OCI-LY3 (cell line): ENCODE results near the gene RGS16.

ENCODE experiments used
- H2AFZ ChIP-seq: fragments of 200-600, 300-600 bp; shearing (Covaris generic); 2 replicates; pipeline ENCODE4 v1.6.0; 2014; ENCODE audit warnings: antibody characterized with exemption, low read depth, low read length
- H3K27ac ChIP-seq: fragments of 200-600, 300-600 bp; sonication (generic); 2 replicates; pipeline ENCODE4 v1.5.1; 2014; ENCODE audit warnings: mild to moderate bottlenecking, low read length, moderate library complexity, mixed read lengths
- H3K27me3 ChIP-seq: fragments of 200-600, 300-600 bp; sonication (generic); 2 replicates; pipeline ENCODE4 v1.6.1; 2014; ENCODE audit warnings: low read depth, low read length, mixed read lengths
- H3K36me3 ChIP-seq: fragments of 200-600, 300-600 bp; sonication (generic); replicated peaks from 2 replicates; pipeline ENCODE3; 2014; ENCODE audit warnings: low read depth, low read length, mixed read lengths
- H3K4me1 ChIP-seq: fragments of 300-600, 200-600 bp; sonication (generic); 2 replicates; pipeline ENCODE4 v1.6.1; 2014; ENCODE audit warnings: low read length, mixed read lengths
- H3K4me2 ChIP-seq: fragments of 200-600, 300-600 bp; sonication (generic); 2 replicates; pipeline ENCODE4 v1.6.1; 2014; ENCODE audit warnings: low read length, mixed read lengths
- H3K4me3 ChIP-seq: fragments of 300-600, 200-600 bp; sonication (generic); 2 replicates; pipeline ENCODE4 v1.5.1; 2014; ENCODE audit warnings: antibody characterized with exemption, mild to moderate bottlenecking, low read length, moderate library complexity
- H3K79me2 ChIP-seq: fragments of 300-600, 200-600 bp; shearing (Covaris generic); 2 replicates; pipeline ENCODE4 v1.6.1; 2014; ENCODE audit warnings: mild to moderate bottlenecking, low read length, mixed read lengths
- H3K9ac ChIP-seq: fragments of 300-600, 200-600 bp; shearing (Covaris generic); 2 replicates; pipeline ENCODE4 v1.6.0; 2014; ENCODE audit warnings: mild to moderate bottlenecking, low read length, moderate library complexity
- H3K9me3 ChIP-seq: fragments of 200-600, 300-600 bp; shearing (Covaris generic); 2 replicates; pipeline ENCODE4 v1.6.1; 2014; ENCODE audit warnings: low read length, mixed read lengths; ENCODE audit not compliant: insufficient read depth
- H4K20me1 ChIP-seq: fragments of 200-600, 300-600 bp; sonication (generic); 2 replicates; pipeline ENCODE4 v1.6.1; 2016; ENCODE audit warnings: low read length, mixed read lengths; ENCODE audit not compliant: insufficient read depth
- EZH2phosphoT487 ChIP-seq: fragments of 200-600 bp; shearing (Covaris generic); IDR thresholded peaks from 2 replicates; pipeline ENCODE4 v1.6.1; 2018; ENCODE audit warnings: antibody characterized with exemption, mixed run types, low read depth
- TF ChIP-seq, protein P1 (sequence below): fragments of 200-600, 300-600 bp; sonication (generic); IDR thresholded peaks from 2 replicates; pipeline ENCODE4 v1.5.1; 2014; ENCODE audit warnings: antibody characterized with exemption, low read length, low read depth

RGS16 gene

DNA sequence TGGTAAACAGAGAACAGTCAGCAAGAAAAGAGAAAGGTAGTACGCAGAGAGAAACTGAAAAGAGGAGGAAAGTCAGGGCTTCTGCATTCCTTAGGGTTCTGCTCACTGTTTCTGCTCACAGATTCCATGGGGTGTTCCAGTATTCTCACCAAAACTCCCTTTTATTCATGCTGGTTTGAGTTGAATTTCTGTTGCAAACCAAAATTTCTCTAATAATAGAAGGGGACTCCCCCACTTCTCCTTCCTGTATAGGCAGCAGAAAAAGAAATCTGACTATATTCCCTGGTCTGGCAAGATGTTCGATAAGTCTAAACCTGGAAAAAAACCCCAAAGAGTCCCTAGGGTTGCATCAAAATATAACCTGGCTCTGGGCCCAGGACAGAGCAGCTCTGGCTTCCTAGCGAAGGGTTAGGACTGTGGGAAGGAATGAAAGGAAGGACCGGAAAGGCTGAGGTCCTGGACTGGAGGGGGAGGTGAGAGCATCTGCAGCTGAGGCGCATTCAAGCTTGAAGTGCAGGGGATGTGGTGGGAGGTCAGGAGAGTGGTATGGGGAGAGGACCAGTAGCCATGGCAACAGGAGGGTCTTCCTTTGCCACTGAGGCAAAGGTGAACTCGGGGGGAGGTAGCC, 18.8 kb upstream of the RGS16 start:
- TF ChIP-seq, protein P1, sequence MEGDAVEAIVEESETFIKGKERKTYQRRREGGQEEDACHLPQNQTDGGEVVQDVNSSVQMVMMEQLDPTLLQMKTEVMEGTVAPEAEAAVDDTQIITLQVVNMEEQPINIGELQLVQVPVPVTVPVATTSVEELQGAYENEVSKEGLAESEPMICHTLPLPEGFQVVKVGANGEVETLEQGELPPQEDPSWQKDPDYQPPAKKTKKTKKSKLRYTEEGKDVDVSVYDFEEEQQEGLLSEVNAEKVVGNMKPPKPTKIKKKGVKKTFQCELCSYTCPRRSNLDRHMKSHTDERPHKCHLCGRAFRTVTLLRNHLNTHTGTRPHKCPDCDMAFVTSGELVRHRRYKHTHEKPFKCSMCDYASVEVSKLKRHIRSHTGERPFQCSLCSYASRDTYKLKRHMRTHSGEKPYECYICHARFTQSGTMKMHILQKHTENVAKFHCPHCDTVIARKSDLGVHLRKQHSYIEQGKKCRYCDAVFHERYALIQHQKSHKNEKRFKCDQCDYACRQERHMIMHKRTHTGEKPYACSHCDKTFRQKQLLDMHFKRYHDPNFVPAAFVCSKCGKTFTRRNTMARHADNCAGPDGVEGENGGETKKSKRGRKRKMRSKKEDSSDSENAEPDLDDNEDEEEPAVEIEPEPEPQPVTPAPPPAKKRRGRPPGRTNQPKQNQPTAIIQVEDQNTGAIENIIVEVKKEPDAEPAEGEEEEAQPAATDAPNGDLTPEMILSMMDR, result no peak
- TF ChIP-seq EZH2phosphoT487, result no peak
- Histone ChIP-seq H3K27ac (no peak overlapping the region), H3K4me3 (peak overlapping the region; percentile 28), H3K9ac (peak overlapping the region; percentile 1; the same call in 1 of the 2 replicates), H2AFZ (peak overlapping the region; percentile 68), H3K79me2 (no peaks in the 10 kb centered on the region), H3K4me2 (peak overlapping the region; percentile 66), H3K27me3 (no peaks in the 10 kb centered on the region; the same call in none of the 2 replicates), H3K4me1 (peaks cover 45% of the 10 kb centered on the region), H3K9me3 (no peaks in the 10 kb centered on the region), H3K36me3 (no peaks in the 10 kb centered on the region), H4K20me1 (no peaks in the 10 kb centered on the region)

DNA sequence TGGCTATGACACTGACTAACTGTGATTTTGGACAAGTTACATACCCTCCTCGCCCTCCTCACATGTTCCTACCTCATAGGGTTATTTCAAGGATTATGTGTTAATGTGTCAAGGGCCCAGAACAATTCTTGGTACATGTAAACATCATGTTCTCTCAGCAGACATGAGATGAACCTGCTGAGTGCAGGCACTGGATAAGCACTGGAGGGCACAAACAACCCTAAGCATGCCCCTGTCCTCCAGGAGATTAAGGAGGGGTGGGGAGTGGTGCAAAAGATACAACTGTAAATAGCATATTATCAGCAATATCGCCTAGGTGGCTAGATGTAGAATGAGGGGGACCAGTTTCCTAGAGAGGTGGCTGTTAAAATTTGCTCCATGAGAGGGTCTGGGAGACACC, 17.7 kb upstream of the RGS16 start:
- Histone ChIP-seq H3K79me2 (no peaks in the 10 kb centered on the region), H3K4me2 (no peak overlapping the region), H3K27ac (no peak overlapping the region)

DNA sequence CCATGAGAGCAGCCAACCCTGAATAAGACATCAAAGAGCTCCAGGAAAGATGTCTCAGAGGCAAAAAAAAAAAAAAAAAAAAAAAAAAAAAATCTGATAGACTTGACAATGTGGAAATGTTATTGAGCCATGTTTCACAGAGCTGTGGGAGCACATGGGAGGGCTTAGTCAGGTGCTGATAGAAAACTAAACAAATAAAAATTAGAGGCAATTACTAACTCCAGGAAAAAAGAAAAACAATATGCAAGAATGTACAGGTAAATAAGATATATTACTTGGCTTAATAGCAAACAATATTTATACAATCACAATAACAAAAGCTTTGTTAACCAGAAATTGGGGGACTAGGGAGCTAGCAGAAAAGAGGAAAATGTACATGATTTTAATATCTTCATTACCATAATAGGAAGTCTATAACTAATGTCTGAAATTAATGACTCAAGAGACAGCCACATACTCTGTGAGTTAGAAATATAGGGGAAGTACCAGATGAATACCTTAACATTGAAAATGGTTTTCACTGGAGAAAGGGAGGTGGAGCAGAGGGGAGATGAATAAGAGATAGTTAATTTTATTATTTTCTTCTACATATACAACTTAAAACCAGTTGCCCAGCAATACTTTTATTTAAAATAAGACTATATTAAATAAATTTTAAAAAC, 16.9 kb upstream of the RGS16 start:
- Histone ChIP-seq H2AFZ (no peak overlapping the region), H3K36me3 (no peaks in the 10 kb centered on the region), H3K9ac (no peak overlapping the region), H3K27me3 (peaks cover 17% of the 10 kb centered on the region), H3K27ac (no peak overlapping the region), H3K4me3 (no peak overlapping the region), H3K4me1 (peaks cover 64% of the 10 kb centered on the region), H3K79me2 (no peaks in the 10 kb centered on the region), H4K20me1 (no peaks in the 10 kb centered on the region), H3K9me3 (no peaks in the 10 kb centered on the region), H3K4me2 (no peak overlapping the region)
- TF ChIP-seq EZH2phosphoT487, result no peak

More for the DNA sequence above, 17.7 kb upstream of the RGS16 start:
- Histone ChIP-seq H3K27me3 (peaks cover 9% of the 10 kb centered on the region), H3K4me1 (peaks cover 57% of the 10 kb centered on the region), H3K9me3 (no peaks in the 10 kb centered on the region), H3K4me3 (no peak overlapping the region), H2AFZ (no peak overlapping the region), H4K20me1 (no peaks in the 10 kb centered on the region), H3K9ac (no peak overlapping the region), H3K36me3 (no peaks in the 10 kb centered on the region)
- TF ChIP-seq, protein P1, result no peak
- no peak for TF ChIP-seq EZH2phosphoT487

DNA sequence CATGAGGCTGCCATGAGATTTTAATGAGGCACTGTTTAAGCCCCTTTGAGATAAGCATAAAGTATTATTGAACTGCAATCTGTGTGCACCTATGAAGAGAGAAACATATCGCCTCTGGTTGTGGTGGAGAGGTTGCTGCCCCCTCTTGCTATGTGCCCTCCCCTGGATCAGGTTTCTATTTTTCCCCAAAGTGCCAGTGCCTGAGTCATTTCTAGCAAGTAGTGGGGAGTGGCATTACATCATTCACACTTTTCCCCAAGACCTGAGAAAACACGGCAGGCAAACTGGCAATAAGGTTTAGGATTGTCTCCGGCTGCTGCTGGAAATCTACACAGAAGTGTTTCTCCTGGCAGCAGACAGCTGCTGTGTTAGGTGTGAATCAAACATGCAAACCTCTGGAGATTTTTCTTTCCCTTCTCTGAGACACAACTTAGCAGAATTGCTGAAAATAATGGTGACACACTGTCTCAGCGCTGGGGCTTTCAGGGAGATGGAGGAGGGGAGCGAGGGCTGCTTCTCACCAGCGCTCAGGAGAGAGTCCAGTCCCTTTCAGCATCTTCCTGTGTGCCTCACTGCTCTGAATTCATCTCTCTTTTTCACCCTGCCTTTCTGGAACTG, 13.7 kb upstream of the RGS16 start:
- no peak overlapping the region for H2AFZ ChIP-seq

More for the DNA sequence above, 13.7 kb upstream of the RGS16 start:
- no peaks in the 10 kb centered on the region for H3K36me3 ChIP-seq
- H3K4me1 ChIP-seq, result peaks cover 51% of the 10 kb centered on the region
- H3K79me2 ChIP-seq, result no peaks in the 10 kb centered on the region
- H3K4me3 ChIP-seq, result no peak overlapping the region
- no peaks in the 10 kb centered on the region for H4K20me1 ChIP-seq
- H3K27ac ChIP-seq, result no peak overlapping the region
- peak overlapping the region; percentile 8; the same call in 1 of the 2 replicates for H3K4me2 ChIP-seq
- no peaks in the 10 kb centered on the region for H3K9me3 ChIP-seq
- H3K27me3 ChIP-seq, result peaks cover 30% of the 10 kb centered on the region
- TF ChIP-seq EZH2phosphoT487, result no peak
- TF ChIP-seq, protein P1, result no peak
- no peak overlapping the region for H3K9ac ChIP-seq
